CD14-positive monocyte (primary cell): ENCODE data around the gene TMEM259. TPM values are rescaled to one million over a fixed set of nuclear protein-coding genes. Genes with fewer than 3 reads are reported as not detected.
"Not testable (repeated sequence)": the region's sequence is repeated elsewhere in the genome, so short reads cannot be mapped to it uniquely, and the experiment has no call there.

Experiments
- DNase-seq, 3 donors: peaks; one replicate each; pipeline ENCODE4 v3.0.0-alpha.2; 2011 to 2022
- H2AFZ ChIP-seq: 2 replicates; pipeline ENCODE4 v1.6.0; 2012; ENCODE audit warnings: mild to moderate bottlenecking, low read depth, low read length, inconsistent platforms; ENCODE audit not compliant: insufficient read depth, poor library complexity, severe bottlenecking
- H3K27ac ChIP-seq, 2 donors: 1 replicate in 1 of 2; 2 replicates in 1 of 2; pipeline ENCODE4 v1.5.1; 2012 to 2013; ENCODE audit warnings: low read length in 2 of 2, control low read depth in 1 of 2, inconsistent platforms in 1 of 2, low read depth in 1 of 2, mild to moderate bottlenecking in 1 of 2
- H3K27me3 ChIP-seq, 2 donors: one replicate each; pipeline versions ENCODE4 v1.6.0 to v1.6.1; 2011 to 2013; ENCODE audit warnings: low read length in 2 of 2; ENCODE audit not compliant: control insufficient read depth in 2 of 2, insufficient read depth in 2 of 2
- H3K36me3 ChIP-seq, 2 donors: replicated peaks in 1 of 2; 1 replicate in 1 of 2; 2 replicates in 1 of 2; pipeline versions ENCODE4 v1.5.1 to v1.6.1; 2012 to 2013; ENCODE audit warnings: low read length in 2 of 2, control low read depth in 1 of 2, inconsistent platforms in 1 of 2, mild to moderate bottlenecking in 1 of 2; ENCODE audit not compliant: insufficient read depth in 2 of 2, control insufficient read depth in 1 of 2
- H3K4me1 ChIP-seq, 2 donors: 1 replicate in 1 of 2; 2 replicates in 1 of 2; pipeline versions ENCODE4 v1.5.1 to v1.6.1; 2012 to 2013; ENCODE audit warnings: low read length in 2 of 2, control low read depth in 1 of 2, inconsistent platforms in 1 of 2, mild to moderate bottlenecking in 1 of 2, moderate library complexity in 1 of 2; ENCODE audit not compliant: insufficient read depth in 2 of 2, control insufficient read depth in 1 of 2
- H3K4me2 ChIP-seq: replicated peaks from 2 replicates; pipeline ENCODE3; 2012; ENCODE audit warnings: low read length, moderate library complexity, mild to moderate bottlenecking; ENCODE audit not compliant: poor library complexity, severe bottlenecking; ENCODE audit errors: extremely low read depth
- H3K4me3 ChIP-seq, 3 experiments: fragments of 200-600 bp in 1 of 3; sonication (generic) in 1 of 3; replicated peaks in 1 of 3; 1 replicate in 2 of 3; 2 replicates in 1 of 3; pipeline ENCODE4 v1.5.1; 2011 to 2013; ENCODE audit warnings: low read length in 3 of 3, mild to moderate bottlenecking in 3 of 3, control low read depth in 2 of 3, low read depth in 2 of 3, inconsistent platforms in 1 of 3, moderate library complexity in 1 of 3
- H3K79me2 ChIP-seq: 2 replicates; pipeline ENCODE4 v1.6.0; 2012; ENCODE audit warnings: mild to moderate bottlenecking, control low read depth, inconsistent platforms, low read length, moderate library complexity; ENCODE audit not compliant: insufficient read depth
- H3K9ac ChIP-seq: 2 replicates; pipeline ENCODE4 v1.6.0; 2017; ENCODE audit warnings: low read length, mild to moderate bottlenecking; ENCODE audit not compliant: insufficient read depth, poor library complexity, severe bottlenecking
- H3K9me3 ChIP-seq, 2 donors: replicated peaks in 1 of 2; 1 replicate in 1 of 2; 2 replicates in 1 of 2; pipeline versions ENCODE4 v1.5.1 to v1.6.1; 2012 to 2013; ENCODE audit warnings: low read length in 2 of 2, control low read depth in 1 of 2; ENCODE audit not compliant: control insufficient read depth in 1 of 2, insufficient read depth in 1 of 2
- H4K20me1 ChIP-seq: 2 replicates; pipeline ENCODE4 v1.6.0; 2012; ENCODE audit warnings: mild to moderate bottlenecking, low read length, control low read depth, moderate library complexity; ENCODE audit not compliant: insufficient read depth
- H3K27ac Mint-ChIP-seq, 7 donors: one replicate each; pipeline ENCODE4 v1.8.0; 2020; ENCODE audit warnings: mild to moderate bottlenecking in 7 of 7, mixed read lengths in 7 of 7, moderate library complexity in 6 of 7, inconsistent platforms in 2 of 7
- H3K27me3 Mint-ChIP-seq, 3 donors: one replicate each; pipeline ENCODE4 v1.8.0; 2021 to 2022; ENCODE audit warnings: low read depth in 3 of 3, mild to moderate bottlenecking in 3 of 3, mixed read lengths in 3 of 3, moderate library complexity in 3 of 3, inconsistent platforms in 1 of 3
- H3K36me3 Mint-ChIP-seq, 2 donors: one replicate each; pipeline ENCODE4 v1.8.0; 2020; ENCODE audit warnings: mixed read lengths in 2 of 2, inconsistent platforms in 1 of 2, mild to moderate bottlenecking in 1 of 2
- H3K4me1 Mint-ChIP-seq: one replicate; pipeline ENCODE4 v1.8.0; 2020; ENCODE audit warnings: mild to moderate bottlenecking, mixed read lengths
- H3K4me3 Mint-ChIP-seq, 2 donors: one replicate each; pipeline ENCODE4 v1.8.0; 2020; ENCODE audit warnings: mild to moderate bottlenecking in 2 of 2, mixed read lengths in 2 of 2, moderate library complexity in 1 of 2
- H3K9me3 Mint-ChIP-seq, 7 donors: one replicate each; pipeline ENCODE4 v1.8.0; 2020 to 2022; ENCODE audit warnings: mixed read lengths in 7 of 7, mild to moderate bottlenecking in 6 of 7, moderate library complexity in 6 of 7, inconsistent platforms in 2 of 7
- WGBS: methylation state at CpG from one replicate; pipeline ENCODE4 v1.1.5; 2013; ENCODE audit warnings: missing lambda C conversion rate; ENCODE audit not compliant: insufficient coverage; 5-methylcytosine and 5-hydroxymethylcytosine counted together
- intact Hi-C, 2 donors: fragments of 100-400 bp; cut with micrococcal nuclease; formaldehyde crosslinking; loops; one replicate each; pipeline versions ENCODE4 v1.15.0 to v1.15.1; 2023
- polyA plus RNA-seq, 3 donors: library from polyadenylated mRNA; depleted of rRNA in 1 of 3; unstranded in 2 of 3; stranded (reverse) in 1 of 3; fragments of 300-500 nt in 2 of 3; fragments of >200 nt in 1 of 3; fragmentation: Illumina TruSeq in 2 of 3; gene quantifications; 1 replicate in 2 of 3; 2 replicates in 1 of 3; pipeline ENCODE4 v1.2.3, GENCODE V29; 2012 to 2021
- TF ChIP-seq, protein P1 (sequence below): fragments of 200-600 bp; IDR thresholded peaks from one replicate; pipeline ENCODE4 v1.8.0; 2022; ENCODE audit warnings: antibody characterized with exemption, mild to moderate bottlenecking

Gene TMEM259
- polyA plus RNA-seq, 3 donors, result 37.4 to 417 (median 45.0) TPM

DNA sequence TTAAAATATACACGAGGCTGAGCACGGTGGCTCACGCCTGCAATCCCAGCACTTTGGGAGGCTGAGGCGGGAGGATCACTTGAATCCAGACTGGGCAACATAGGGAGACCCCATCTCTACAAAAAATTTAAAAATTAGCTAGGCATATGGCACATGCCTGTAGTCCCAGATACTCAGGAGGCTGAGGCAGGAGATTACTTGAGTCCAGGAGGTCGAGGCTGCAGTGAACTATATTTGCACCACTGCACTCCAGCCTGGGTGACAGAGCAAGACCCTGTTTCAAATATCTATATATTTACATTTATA, 2.9 kb upstream of the TMEM259 start:
- not testable (repeated sequence) for H3K4me3 Mint-ChIP-seq, H3K9me3 ChIP-seq, DNase-seq, H2AFZ ChIP-seq, H3K27ac ChIP-seq, H3K27me3 Mint-ChIP-seq, H3K4me3 ChIP-seq, H3K4me2 ChIP-seq, H3K9me3 Mint-ChIP-seq, H3K36me3 ChIP-seq, H3K27me3 ChIP-seq, H3K36me3 Mint-ChIP-seq, H3K9ac ChIP-seq
- WGBS, result 96% methylated on average over 4 of the region's 5 CpGs
- Mint-ChIP-seq H3K27ac (peak overlapping the region in 1 of 7 donors; percentile 25), H3K4me1 (peaks cover 30% of the 10 kb centered on the region)
- H3K4me1 ChIP-seq, result peaks cover 44 to 50% of the 10 kb centered on the region in 2 donors
- intact Hi-C loops, result loop anchor here (2.0 to 10.0 kb wide), 3 partner anchors 15 to 81 kb away; partner anchors contain the start of genes ARHGAP45 (in 1 of the 2) and GPX4 (in 1 of the 2)
- peaks cover 39% of the 10 kb centered on the region for H4K20me1 ChIP-seq
- H3K79me2 ChIP-seq, result peaks cover 50% of the 10 kb centered on the region

DNA sequence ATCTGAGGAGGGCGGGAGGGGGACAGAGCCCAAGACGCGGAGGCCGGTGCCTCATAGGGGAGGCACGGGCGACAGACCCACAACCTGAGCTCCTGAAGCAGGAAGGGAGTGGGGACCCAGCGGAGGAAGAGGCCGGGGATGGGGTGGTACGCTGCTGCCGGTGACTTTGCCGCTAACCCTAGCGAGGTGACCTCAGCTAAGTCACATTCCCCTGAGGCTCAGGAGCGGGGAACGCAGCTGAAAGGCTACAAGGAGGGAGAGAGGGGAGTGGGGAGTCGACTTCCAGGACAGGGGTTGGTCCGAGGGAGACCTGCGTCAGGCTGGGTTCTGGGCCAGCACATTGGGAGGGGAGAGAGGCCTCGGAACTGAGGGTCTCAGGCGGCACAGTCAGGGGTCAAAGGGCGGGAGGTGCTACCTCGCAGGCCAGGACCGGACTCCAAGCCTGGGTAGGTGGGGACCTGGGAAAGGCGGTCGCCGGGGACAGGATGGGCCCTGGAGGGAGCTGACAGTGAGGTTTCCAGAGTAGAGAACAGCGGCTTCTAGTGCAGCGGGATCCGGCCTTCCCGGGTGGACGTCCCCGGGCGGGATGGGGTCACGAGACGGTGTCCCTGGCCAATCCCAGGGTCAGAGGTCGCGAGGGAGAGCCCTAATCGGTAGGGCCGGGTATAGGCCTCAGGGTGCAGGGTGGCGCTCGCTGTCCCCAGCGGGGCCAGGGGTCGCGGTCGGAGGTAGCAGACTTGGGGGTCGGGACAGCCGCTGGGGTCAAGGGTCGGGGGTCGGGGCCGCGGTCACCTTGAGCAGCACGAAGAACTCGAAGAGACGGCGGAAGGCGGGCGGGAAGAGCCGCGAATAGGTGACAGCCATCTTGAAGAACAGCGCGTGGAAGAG, 699 bp downstream of the TMEM259 start:
- H3K9me3 ChIP-seq, result no peaks in the 10 kb centered on the region
- peak overlapping the region; percentile 88 to 94 for H3K4me3 Mint-ChIP-seq
- H3K9me3 Mint-ChIP-seq, result no peaks in the 10 kb centered on the region
- peaks cover 0 to 8% of the 10 kb centered on the region in 2 donors for H3K36me3 ChIP-seq
- H3K4me3 ChIP-seq, result peak overlapping the region; percentile 45 to 96 (median 96)
- no peaks in the 10 kb centered on the region for H3K27me3 ChIP-seq
- H3K27me3 Mint-ChIP-seq, result no peaks in the 10 kb centered on the region
- WGBS, result under 1% methylated on average over 55 of the region's 60 CpGs
- peaks cover 2 to 20% of the 10 kb centered on the region in 2 donors for H3K36me3 Mint-ChIP-seq
- peak overlapping the region; percentile 50 to 99 for H3K27ac ChIP-seq
- H4K20me1 ChIP-seq, result peaks cover 55% of the 10 kb centered on the region
- peaks cover 56% of the 10 kb centered on the region for H3K79me2 ChIP-seq
- peak overlapping the region; percentile 97 for H3K4me2 ChIP-seq
- no peak for DNase-seq
- H2AFZ ChIP-seq, result peak overlapping the region; percentile 51
- peak overlapping the region; percentile 81 to 99 (median 94) for H3K27ac Mint-ChIP-seq
- intact Hi-C loops, result loop anchor here in 1 of 2 donors (2.0 to 10.0 kb wide), 3 partner anchors 21 to 85 kb away; partner anchors contain the start of genes ABCA7, ARHGAP45 and GPX4
- peaks cover 45% of the 10 kb centered on the region for H3K4me1 Mint-ChIP-seq
- TF ChIP-seq, protein P1, sequence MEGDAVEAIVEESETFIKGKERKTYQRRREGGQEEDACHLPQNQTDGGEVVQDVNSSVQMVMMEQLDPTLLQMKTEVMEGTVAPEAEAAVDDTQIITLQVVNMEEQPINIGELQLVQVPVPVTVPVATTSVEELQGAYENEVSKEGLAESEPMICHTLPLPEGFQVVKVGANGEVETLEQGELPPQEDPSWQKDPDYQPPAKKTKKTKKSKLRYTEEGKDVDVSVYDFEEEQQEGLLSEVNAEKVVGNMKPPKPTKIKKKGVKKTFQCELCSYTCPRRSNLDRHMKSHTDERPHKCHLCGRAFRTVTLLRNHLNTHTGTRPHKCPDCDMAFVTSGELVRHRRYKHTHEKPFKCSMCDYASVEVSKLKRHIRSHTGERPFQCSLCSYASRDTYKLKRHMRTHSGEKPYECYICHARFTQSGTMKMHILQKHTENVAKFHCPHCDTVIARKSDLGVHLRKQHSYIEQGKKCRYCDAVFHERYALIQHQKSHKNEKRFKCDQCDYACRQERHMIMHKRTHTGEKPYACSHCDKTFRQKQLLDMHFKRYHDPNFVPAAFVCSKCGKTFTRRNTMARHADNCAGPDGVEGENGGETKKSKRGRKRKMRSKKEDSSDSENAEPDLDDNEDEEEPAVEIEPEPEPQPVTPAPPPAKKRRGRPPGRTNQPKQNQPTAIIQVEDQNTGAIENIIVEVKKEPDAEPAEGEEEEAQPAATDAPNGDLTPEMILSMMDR, result no peak
- peaks cover 49 to 53% of the 10 kb centered on the region in 2 donors for H3K4me1 ChIP-seq
- peak overlapping the region; percentile 91 for H3K9ac ChIP-seq
